HG03159 (cell line): Measurements from ENCODE around the gene LDHB.
"Not testable (repeated sequence)": the region's sequence is repeated elsewhere in the genome, so short reads cannot be mapped to it uniquely, and the experiment has no call there.

Experiments
- ATAC-seq: cut with Tn5 transposase; IDR thresholded peaks from one replicate; pipeline ENCODE4 v1.9.1; 2021; ENCODE audit warnings: mild to moderate bottlenecking, moderate library complexity; ENCODE audit not compliant: unreplicated experiment

Gene LDHB

GRCh38 chr12:21662122-21662792 is 4.6 kb upstream of the LDHB start:
- ATAC-seq: no peak

GRCh38 chr12:21661396-21662093 is 3.9 kb upstream of the LDHB start:
- not testable (repeated sequence) for ATAC-seq

GRCh38 chr12:21659383-21659782 is 1.7 kb upstream of the LDHB start:
- ATAC-seq: no peak

GRCh38 chr12:21656905-21657325 is 727 bp downstream of the LDHB start:
- peak; percentile 31 for ATAC-seq

- ATAC-seq: no peak
Measured at GRCh38 chr12:21655591-21655990, 2.1 kb downstream of the LDHB start.

- no peak for ATAC-seq
Measured at GRCh38 chr12:21651821-21652220, 5.8 kb downstream of the LDHB start.

- ATAC-seq: no peak
Measured at GRCh38 chr12:21650997-21651396, 6.6 kb downstream of the LDHB start.

- ATAC-seq: no peak
Measured at GRCh38 chr12:21649034-21649433, 8.6 kb downstream of the LDHB start.

GRCh38 chr12:21648378-21648777 is 9.3 kb downstream of the LDHB start:
- ATAC-seq: no peak

- ATAC-seq: no peak
Measured at GRCh38 chr12:21647179-21647578, 10.5 kb downstream of the LDHB start.

GRCh38 chr12:21645041-21645500 is 12.6 kb downstream of the LDHB start:
- not testable (repeated sequence) for ATAC-seq

- no peak for ATAC-seq
Measured at GRCh38 chr12:21644516-21644915, 13.1 kb downstream of the LDHB start.

GRCh38 chr12:21643758-21644157 is 13.9 kb downstream of the LDHB start:
- no peak for ATAC-seq

GRCh38 chr12:21642707-21643389 is 14.8 kb downstream of the LDHB start:
- peak; percentile 53 for ATAC-seq

- ATAC-seq: no peak
Measured at GRCh38 chr12:21638054-21638891, 19.4 kb downstream of the LDHB start.

- no peak for ATAC-seq
Measured at GRCh38 chr12:21634245-21634644, 23.4 kb downstream of the LDHB start.

GRCh38 chr12:21631367-21631766 is 26.3 kb downstream of the LDHB start:
- ATAC-seq: no peak

- ATAC-seq: no peak
Measured at GRCh38 chr12:21627924-21628323, 29.7 kb downstream of the LDHB start.

GRCh38 chr12:21618566-21618965 is 39.1 kb downstream of the LDHB start:
- ATAC-seq: no peak

GRCh38 chr12:21617030-21617429 is 40.6 kb downstream of the LDHB start:
- ATAC-seq: no peak

GRCh38 chr12:21615431-21615830 is 42.2 kb downstream of the LDHB start:
- ATAC-seq: no peak
